Sigmoid colon (tissue), 3 donors: ENCODE results near the gene EEFSEC.

Experiments
- POLR2A ChIP-seq, 2 donors: fragments of 450-650 bp; IDR thresholded peaks; one replicate each; pipeline ENCODE4 v1.6.1; 2016; ENCODE audit warnings: antibody characterized with exemption in 2 of 2, mild to moderate bottlenecking in 2 of 2, moderate library complexity in 2 of 2
- TF ChIP-seq, protein P1 (sequence below), 4 experiments: fragments of 450-650 bp in 3 of 4; fragments of 200-600 bp in 1 of 4; IDR thresholded peaks; one replicate each; pipeline ENCODE4 v1.5.1; 2016 to 2019; ENCODE audit warnings: antibody characterized with exemption in 4 of 4, mild to moderate bottlenecking in 3 of 4, moderate library complexity in 2 of 4

DNA sequence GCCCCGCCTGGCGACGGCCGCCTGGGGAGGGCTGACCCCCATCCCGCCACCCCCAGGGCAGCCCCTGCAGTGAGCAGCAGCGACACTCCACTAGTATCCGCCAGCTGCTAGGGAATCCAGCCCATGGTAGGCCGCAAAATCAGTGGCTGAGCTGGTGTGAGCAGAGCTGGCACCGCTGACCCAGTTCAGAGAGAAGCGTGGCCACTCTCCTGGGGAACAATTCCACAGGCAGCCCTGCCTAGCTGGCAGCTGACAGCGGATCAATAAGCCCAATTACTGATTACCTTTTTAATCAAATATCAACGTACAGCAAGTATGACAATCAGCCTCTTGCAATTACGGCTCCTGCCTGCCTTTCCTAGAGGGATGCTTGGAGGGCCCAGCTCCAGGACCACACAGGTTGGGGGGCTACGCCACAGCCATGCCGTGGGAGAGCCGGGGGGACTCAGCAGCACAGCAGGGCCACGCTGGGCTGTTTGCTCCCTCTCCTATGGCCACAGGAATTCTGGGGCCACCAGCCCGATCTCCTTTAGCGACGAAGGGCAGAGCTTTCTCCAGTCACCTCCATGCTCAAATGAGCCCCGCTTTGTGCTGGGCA, 299.5 kb downstream of the EEFSEC start:
- TF ChIP-seq, protein P1, sequence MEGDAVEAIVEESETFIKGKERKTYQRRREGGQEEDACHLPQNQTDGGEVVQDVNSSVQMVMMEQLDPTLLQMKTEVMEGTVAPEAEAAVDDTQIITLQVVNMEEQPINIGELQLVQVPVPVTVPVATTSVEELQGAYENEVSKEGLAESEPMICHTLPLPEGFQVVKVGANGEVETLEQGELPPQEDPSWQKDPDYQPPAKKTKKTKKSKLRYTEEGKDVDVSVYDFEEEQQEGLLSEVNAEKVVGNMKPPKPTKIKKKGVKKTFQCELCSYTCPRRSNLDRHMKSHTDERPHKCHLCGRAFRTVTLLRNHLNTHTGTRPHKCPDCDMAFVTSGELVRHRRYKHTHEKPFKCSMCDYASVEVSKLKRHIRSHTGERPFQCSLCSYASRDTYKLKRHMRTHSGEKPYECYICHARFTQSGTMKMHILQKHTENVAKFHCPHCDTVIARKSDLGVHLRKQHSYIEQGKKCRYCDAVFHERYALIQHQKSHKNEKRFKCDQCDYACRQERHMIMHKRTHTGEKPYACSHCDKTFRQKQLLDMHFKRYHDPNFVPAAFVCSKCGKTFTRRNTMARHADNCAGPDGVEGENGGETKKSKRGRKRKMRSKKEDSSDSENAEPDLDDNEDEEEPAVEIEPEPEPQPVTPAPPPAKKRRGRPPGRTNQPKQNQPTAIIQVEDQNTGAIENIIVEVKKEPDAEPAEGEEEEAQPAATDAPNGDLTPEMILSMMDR (IDR thresholded peaks at IDR 0.05), result no peak
- no peak for TF ChIP-seq POLR2A (IDR thresholded peaks at IDR 0.05)
